HG03066 (cell line): Measurements from ENCODE around the gene PDE8B.

Experiments
- ATAC-seq: cut with Tn5 transposase; IDR thresholded peaks from one replicate; pipeline ENCODE4 v1.9.1; 2021; ENCODE audit warnings: low read depth; ENCODE audit not compliant: unreplicated experiment

The PDE8B gene

DNA sequence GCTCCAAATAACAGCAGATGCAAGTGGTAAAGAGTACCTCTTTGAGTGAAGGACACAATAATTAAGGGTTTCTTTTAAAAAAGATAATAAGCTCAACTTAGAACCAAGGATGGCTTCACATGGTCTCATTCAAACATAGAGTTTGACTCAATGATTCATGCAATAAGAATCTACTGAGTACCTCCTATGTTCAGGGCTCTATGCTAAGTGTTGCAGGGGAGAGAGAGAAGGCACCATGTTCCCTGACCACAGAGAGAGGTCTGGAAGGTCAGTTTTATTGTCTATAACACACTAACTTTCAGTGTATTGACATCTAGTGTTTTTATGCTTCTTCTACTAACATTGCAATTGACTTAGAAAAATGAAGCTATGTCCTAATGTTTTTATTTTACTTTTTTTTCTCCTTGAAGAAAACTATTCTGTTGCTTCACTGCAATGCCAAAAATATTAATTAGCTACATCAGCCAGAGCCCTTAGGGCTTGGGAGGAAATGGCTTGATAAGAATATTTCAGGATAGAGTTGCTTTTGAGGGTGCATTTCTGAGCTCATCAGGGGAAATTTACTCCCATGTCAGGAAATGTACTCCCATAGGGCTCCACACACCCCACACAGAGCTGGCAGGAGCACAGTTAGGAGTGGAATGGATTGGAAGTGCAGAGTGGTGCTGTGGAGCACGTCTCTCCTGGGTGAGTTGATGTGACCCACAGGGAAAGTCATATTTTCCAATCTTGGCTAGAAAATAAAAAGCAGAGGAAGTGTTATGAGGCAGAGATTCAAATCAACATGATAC lies 106.6 kb downstream of the PDE8B start:
- no peak for ATAC-seq

GRCh38 chr5:77318060-77318459 lies 107.6 kb downstream of the PDE8B start:
- no peak for ATAC-seq

- ATAC-seq = no peak
These were observed 108.8 kb downstream of the PDE8B start for GRCh38 chr5:77319117-77319804.

DNA sequence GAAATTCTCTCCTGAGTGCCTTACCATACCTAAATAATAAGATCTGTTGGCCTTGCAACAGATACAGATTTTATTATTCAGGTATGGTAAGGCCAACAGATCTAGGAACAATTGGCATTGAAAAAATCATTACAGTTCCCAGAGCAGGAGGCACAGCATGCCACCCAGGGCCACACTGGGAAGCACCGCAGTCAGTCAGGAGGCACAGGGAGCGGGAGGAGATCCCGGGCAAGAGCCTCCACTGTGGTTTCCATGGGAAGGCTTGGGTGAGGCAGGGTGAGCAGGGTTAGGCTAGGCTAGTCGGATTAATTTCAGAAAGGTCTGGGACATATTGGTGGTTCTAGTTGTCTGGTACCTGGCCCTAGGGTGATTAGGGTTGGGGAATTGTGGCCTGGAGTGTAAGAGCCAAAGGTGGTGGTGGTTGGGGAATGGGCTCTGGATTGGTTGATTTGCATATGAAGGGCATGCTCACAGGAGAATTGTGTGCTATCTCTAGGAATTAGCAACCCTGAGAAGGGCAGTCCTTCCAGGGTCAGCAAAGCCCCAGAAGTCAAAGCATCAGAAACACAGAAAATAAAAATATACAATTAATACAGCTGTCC lies 111.4 kb downstream of the PDE8B start:
- ATAC-seq = no peak

DNA sequence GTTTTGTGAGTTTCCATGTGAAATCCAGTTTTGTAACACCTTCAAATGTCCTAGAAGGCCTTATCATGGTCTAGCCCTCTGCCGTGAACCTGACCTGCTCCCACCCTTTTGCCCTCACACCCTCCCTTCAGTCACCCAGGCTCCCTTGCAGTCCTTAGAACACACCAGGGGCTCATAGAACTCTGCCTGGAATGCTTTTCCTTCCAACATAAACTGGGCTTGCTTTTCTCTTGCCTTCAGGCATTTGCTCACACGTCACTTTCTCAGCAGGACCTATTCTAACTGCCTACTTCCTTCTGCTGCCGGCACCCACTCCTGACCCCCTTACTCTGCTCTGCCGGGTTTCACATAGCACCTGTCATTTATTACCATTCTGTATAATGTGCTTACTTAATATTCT lies 111.9 kb downstream of the PDE8B start:
- ATAC-seq = no peak

GRCh38 chr5:77325921-77326541 lies 115.6 kb downstream of the PDE8B start:
- no peak for ATAC-seq

DNA sequence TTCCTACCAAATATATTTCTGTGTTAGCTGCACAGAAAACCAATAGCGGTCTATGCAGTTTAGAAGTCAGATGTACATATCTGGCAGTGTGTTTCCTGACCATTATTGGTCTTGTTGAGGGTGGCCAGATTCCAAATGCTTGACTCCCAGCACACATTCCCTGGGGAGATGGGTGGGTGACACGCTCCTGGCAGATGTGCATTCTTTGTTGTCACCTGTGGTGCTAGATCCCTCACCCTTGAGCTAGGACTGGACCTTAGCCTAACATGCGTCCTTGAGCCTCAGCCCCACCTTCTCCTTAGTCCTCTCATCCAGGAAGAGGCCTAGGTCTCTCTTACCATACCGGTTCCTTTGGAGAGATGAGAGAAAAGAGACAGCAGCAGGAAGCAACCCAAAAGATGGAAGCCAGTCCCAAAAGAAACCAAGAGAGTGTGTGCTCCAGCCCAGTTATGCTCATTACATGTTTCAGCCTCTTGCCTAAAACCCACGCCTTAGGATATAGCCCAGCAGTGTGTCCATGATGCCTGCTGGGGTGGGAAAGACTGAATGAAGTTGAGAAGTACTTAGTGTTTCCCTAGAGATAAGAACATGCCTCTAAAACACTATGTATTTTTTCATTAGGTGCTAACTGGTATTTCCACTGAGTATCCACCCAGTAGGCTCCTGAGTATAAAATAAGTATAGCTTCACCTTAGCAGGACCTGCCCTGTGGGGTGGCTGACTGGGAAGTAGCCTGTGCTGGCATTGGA lies 116.7 kb downstream of the PDE8B start:
- ATAC-seq = no peak

- no peak for ATAC-seq
These were observed 118.6 kb downstream of the PDE8B start for GRCh38 chr5:77328930-77329647.

- ATAC-seq = no peak
These were observed 119.4 kb downstream of the PDE8B start for GRCh38 chr5:77329664-77330430.

DNA sequence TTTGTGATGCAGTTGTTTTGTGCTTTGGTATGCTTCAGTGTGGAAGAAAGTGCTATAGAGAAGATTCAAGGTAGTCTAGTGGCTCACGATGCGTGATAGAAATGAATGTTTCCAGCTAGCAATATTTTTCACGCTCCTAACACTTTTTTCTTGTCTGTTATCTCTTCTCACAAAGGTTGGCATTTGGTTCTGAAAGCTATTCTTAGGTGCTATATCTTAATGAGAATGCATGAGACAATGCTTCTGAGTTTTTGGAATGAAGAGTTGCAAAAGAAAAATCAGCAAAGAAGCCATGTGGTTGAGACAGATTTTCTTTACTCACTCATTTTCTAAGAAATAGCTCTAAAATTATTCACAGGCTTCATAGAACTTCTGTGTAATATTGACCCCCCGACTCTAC lies 122.6 kb downstream of the PDE8B start:
- ATAC-seq = no peak

DNA sequence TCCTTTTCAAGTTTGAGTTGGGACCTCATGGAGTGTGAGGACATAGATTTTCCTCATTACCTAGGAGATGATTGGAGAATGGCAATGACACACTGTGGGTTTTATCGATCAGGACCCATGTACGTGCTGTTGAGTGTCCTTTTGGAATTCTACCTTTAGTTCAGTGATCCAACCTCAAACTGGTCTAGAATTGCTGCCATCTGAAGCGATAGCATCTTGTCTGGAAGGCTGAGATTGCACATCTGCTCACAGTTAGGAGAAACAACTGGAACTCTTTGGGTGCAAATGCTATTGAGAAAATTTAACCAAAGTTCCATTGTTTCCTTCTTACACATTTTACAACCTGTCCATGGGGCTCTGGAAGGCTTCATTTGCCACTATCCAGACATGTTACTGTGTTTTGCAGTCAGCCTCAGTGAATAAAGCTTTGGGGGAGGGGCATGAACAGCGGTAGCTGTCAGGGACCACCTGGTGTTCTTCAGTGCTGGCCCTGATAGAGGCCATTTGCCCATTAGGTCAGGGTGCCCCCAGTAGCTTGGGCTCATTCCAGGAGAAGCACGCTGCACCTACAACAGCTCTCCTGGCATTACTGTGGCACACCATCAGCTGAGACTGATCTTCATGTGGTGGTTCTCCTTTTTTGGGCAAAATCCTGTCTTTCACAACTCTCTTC lies 123.1 kb downstream of the PDE8B start:
- no peak for ATAC-seq

DNA sequence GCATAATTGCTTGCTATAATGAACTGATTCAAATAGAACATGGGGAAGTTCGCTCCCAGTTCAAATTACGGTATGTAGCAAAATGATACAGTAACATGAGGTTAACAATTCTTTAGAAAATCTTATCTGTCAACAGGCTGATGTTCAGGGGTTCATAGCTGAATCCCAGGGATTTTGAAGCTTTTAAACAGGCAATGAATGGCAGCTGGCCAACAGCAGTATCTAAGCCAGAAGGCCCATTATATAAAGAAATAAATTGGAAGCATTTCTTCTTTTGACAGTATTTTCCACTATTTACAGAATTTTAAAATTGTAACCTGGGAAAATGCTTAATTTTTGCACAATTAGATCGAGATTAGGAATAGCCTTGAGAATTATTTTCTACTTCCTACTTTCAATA lies 126.8 kb downstream of the PDE8B start:
- no peak for ATAC-seq

GRCh38 chr5:77337686-77338085 lies 127.2 kb downstream of the PDE8B start:
- no peak for ATAC-seq

DNA sequence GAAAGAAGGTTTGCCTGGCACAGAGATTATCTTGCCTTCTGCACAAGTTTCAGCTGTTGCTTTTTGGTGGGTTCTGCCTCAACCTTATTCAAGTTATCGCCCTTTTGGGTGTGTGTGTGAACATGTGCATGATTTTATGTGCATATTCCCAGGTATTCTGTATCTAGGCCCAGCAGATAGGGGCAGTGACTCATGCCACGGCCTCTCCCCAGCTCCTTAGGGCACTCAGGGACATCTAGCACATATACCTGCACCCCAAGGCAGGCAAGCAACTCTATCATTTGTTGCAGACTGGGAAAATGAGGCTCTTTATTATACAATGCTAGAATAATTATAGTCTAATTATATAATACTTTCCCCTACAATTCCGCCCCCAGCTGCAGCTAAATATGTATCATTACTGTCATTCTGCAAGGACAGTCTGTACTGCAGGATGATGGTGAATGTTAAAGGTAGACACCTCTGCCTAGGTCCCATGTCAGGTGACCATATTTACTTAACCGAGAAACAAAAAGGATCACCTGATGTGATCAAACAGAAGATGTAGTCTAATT lies 128.9 kb downstream of the PDE8B start:
- ATAC-seq = no peak

- no peak for ATAC-seq
These were observed 132.7 kb downstream of the PDE8B start for GRCh38 chr5:77343165-77343564.

DNA sequence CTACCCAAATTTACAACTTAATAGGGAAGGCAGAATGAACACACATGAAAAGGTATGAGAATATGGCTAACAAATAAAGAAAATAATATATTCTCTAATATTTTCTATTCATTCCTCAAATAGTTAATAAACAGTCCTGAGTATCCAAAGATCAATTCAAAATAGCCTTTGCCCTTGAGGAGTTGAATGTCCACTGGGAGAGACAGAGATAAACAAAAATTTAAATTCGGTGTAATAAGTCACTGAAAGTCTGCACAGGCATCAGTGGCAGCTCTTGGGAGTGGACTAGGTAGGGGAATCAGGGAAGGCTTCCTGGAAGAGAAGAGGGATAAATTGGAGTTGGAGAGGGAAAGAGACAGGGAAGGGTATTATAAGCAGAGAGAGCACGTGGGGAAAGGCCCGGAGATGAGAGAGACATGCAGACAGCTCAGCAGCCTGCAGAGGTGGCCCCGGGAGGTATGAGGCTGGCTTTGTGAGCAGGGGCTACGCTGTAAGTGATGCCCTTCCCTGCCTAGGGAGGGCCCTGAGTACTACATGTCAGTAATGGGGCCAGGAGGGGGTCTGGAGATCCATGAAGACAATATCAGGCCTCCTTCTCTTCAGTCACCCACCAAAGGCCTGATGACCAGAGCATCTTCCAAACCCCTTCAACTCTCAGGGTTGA lies 137.1 kb downstream of the PDE8B start:
- ATAC-seq = no peak

DNA sequence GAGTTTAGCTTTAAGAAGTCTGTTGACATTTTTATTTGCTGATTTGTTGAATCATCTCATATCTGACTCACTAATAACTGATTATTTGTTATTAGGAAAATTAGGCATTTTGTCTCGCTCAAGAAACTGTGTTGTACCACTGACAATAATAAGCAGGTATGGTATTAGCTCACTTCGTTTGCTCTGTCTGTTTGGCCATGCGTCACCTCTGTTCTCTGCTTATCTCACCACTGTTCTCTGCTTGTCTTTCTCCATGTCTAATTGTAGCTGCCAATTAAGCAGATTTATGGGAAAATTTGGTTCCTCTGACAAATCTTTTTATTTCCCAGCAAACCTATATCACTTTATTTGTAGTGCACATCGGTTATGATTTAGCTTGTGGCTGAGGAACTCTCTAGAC lies 142.8 kb downstream of the PDE8B start:
- ATAC-seq = no peak

GRCh38 chr5:77354454-77354853 lies 144.0 kb downstream of the PDE8B start:
- ATAC-seq = no peak
